ENCODE data around the gene KDM2A. TPM values are rescaled to one million over a fixed set of nuclear protein-coding genes. Genes with fewer than 3 reads are reported as not detected.
A peak's percentile ranks its signal among the peaks of the same experiment; 100 is the strongest.

The KDM2A gene
- total RNA-seq, 1 donor = 65.9 TPM

DNA sequence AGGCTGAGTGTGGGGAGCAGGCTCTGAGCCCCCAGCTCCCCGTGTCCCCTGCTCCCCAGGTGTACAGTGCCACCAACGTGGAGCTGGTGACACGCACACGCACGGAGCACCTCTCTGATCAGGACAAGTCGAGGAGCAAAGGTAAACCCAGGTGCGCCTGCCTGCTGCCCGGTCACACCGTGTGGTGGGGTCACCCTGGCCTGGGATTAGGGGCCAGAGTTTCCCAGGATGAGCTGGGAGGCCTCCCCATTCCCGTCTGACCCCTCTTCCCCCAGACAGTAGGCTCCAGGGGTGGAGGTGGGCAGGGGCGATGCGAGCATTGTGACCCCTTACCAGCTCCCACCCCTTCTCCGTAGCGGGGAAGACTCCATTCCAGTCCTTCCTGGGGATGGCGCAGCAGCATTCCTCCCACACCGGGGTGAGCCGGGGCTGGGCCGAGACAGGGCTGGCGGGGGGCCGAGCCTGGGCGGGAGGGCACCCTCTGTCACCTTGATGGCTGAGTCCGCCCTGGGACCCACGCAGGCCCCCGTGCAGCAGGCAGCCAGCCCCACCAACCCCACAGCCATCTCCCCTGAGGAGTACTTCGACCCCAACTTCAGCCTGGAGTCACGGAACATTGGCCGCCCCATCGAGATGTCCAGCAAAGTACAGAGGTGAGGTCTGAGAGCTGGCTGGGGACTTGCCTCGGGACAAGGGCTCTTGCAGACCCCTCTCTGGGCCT, 180.6 kb downstream of the KDM2A start:
- Histone ChIP-seq H2AFZ (ENCODE audit: low read length) (no peak overlapping the region), H3K4me1 (ENCODE audit: insufficient read depth, low read length) (peaks cover 15% of the 10 kb centered on the region), H4K20me1 (ENCODE audit: insufficient read depth, low read length) (peaks cover 19% of the 10 kb centered on the region), H3K27ac (ENCODE audit: low read depth, low read length) (no peak overlapping the region), H3K9me3 (ENCODE audit: low read depth, low read length) (no peaks in the 10 kb centered on the region), H3K4me3 (ENCODE audit: insufficient read depth, low read length) (no peak overlapping the region), H3K36me3 (ENCODE audit: insufficient read depth, low read length) (peaks cover 59% of the 10 kb centered on the region), H3K27me3 (ENCODE audit: insufficient read depth, low read length) (no peaks in the 10 kb centered on the region), H3K4me2 (ENCODE audit: insufficient read depth, low read length) (no peak overlapping the region), H3K79me2 (ENCODE audit: insufficient read depth, low read length) (peaks cover 35% of the 10 kb centered on the region)
- no peak for TF ChIP-seq CTCF (IDR thresholded peaks at IDR 0.05; ENCODE audit: extremely low read depth, low read depth, low read length)
- no peak for DNase-seq (ENCODE audit: insufficient read length, low spot score, missing footprints)

DNA sequence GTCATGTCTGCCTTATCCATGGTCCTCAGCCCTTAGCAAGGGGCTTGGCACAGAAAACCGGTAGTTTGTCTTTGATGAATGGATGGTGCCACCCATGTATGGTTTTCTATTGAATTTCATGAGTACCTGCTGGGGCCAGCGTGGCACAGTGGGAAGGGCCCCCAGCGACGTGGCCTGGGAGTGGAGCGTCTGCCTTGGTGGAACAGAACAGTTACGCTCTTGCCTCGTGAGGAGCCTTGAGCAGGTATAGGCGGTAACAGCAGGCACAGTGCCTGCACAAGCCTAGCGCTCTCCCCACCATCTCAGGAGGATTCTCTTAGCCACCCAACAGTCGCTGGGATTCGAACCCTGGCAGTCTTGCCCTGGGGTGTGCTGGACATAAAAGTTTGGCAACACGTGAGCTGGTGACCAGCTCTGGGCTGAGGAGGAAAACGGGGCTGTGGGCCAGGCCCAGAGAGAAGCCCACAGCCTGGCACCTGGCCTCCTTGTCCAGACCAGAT, 181.2 kb downstream of the KDM2A start:
- H3K4me2 ChIP-seq (ENCODE audit: insufficient read depth, low read length) = no peak overlapping the region
- no peak overlapping the region for H2AFZ ChIP-seq (ENCODE audit: low read length)
- H3K4me3 ChIP-seq (ENCODE audit: insufficient read depth, low read length) = no peak overlapping the region
- peaks cover 52% of the 10 kb centered on the region for H3K36me3 ChIP-seq (ENCODE audit: insufficient read depth, low read length)
- H4K20me1 ChIP-seq (ENCODE audit: insufficient read depth, low read length) = peaks cover 19% of the 10 kb centered on the region
- H3K27ac ChIP-seq (ENCODE audit: low read depth, low read length) = no peak overlapping the region
- no peaks in the 10 kb centered on the region for H3K9me3 ChIP-seq (ENCODE audit: low read depth, low read length)
- H3K4me1 ChIP-seq (ENCODE audit: insufficient read depth, low read length) = peaks cover 16% of the 10 kb centered on the region
- peaks cover 29% of the 10 kb centered on the region for H3K79me2 ChIP-seq (ENCODE audit: insufficient read depth, low read length)
- H3K27me3 ChIP-seq (ENCODE audit: insufficient read depth, low read length) = no peaks in the 10 kb centered on the region
- TF ChIP-seq CTCF (IDR thresholded peaks at IDR 0.05; ENCODE audit: extremely low read depth, low read depth, low read length) = no peak
- no peak for DNase-seq (ENCODE audit: insufficient read length, low spot score, missing footprints)

DNA sequence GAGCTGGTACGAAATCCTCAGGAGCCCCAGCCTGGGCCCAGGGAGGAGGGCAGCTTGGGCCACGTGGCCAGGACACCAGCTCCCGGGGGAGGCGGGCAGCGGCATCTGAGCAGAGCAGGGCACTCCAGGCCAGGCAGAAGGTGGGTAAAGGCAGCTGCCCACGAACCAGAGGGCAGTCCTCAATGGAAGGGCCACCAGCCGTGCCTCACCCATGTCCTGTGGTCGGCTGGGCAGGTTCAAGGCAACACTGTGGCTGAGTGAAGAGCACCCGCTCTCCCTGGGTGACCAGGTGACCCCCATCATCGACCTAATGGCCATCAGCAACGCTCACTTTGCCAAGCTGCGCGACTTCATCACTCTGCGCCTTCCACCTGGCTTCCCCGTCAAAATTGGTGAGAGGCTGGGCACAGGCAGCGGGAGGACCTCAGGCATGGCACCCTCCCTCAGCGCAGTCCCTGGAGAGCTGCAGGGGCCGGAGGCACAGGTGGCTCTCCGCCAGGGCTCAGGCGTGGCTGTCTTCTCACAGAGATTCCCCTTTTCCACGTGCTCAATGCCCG, 181.8 kb downstream of the KDM2A start:
- no peak overlapping the region for H3K4me2 ChIP-seq (ENCODE audit: insufficient read depth, low read length)
- H2AFZ ChIP-seq (ENCODE audit: low read length) = no peak overlapping the region
- H3K4me3 ChIP-seq (ENCODE audit: insufficient read depth, low read length) = no peak overlapping the region
- H3K27me3 ChIP-seq (ENCODE audit: insufficient read depth, low read length) = no peaks in the 10 kb centered on the region
- peak; percentile 23 for DNase-seq (ENCODE audit: insufficient read length, low spot score, missing footprints)
- peaks cover 19% of the 10 kb centered on the region for H4K20me1 ChIP-seq (ENCODE audit: insufficient read depth, low read length)
- no peaks in the 10 kb centered on the region for H3K9me3 ChIP-seq (ENCODE audit: low read depth, low read length)
- TF ChIP-seq CTCF (IDR thresholded peaks at IDR 0.05; ENCODE audit: extremely low read depth, low read depth, low read length) = no peak
- H3K27ac ChIP-seq (ENCODE audit: low read depth, low read length) = no peak overlapping the region
- peaks cover 24% of the 10 kb centered on the region for H3K79me2 ChIP-seq (ENCODE audit: insufficient read depth, low read length)
- peaks cover 16% of the 10 kb centered on the region for H3K4me1 ChIP-seq (ENCODE audit: insufficient read depth, low read length)
- H3K36me3 ChIP-seq (ENCODE audit: insufficient read depth, low read length) = peaks cover 47% of the 10 kb centered on the region

- TF ChIP-seq CTCF (IDR thresholded peaks at IDR 0.05; ENCODE audit: extremely low read depth, low read depth, low read length) = no peak
- no peak overlapping the region for H3K4me2 ChIP-seq (ENCODE audit: insufficient read depth, low read length)
- DNase-seq (ENCODE audit: insufficient read length, low spot score, missing footprints) = peak; percentile 46
- no peaks in the 10 kb centered on the region for H3K9me3 ChIP-seq (ENCODE audit: low read depth, low read length)
- no peak overlapping the region for H3K4me3 ChIP-seq (ENCODE audit: insufficient read depth, low read length)
- H3K4me1 ChIP-seq (ENCODE audit: insufficient read depth, low read length) = peaks cover 16% of the 10 kb centered on the region
- no peak overlapping the region for H2AFZ ChIP-seq (ENCODE audit: low read length)
- H3K36me3 ChIP-seq (ENCODE audit: insufficient read depth, low read length) = peaks cover 41% of the 10 kb centered on the region
- peaks cover 19% of the 10 kb centered on the region for H4K20me1 ChIP-seq (ENCODE audit: insufficient read depth, low read length)
- peaks cover 19% of the 10 kb centered on the region for H3K79me2 ChIP-seq (ENCODE audit: insufficient read depth, low read length)
- H3K27ac ChIP-seq (ENCODE audit: low read depth, low read length) = no peak overlapping the region
- no peaks in the 10 kb centered on the region for H3K27me3 ChIP-seq (ENCODE audit: insufficient read depth, low read length)
Measured at GRCh38 chr11:67301313-67301921, 182.4 kb downstream of the KDM2A start.

All from osteoblast (primary cell).